HUDEP-2 (cell line): Measurements from ENCODE around the gene OVCA2.
A peak's percentile ranks its signal among the peaks of the same experiment; 100 is the strongest.

Source experiments
- DNase-seq, 76 experiments: peaks; one replicate each; lab custom pipeline; 2025; ENCODE audit not compliant: unreplicated experiment in 76 of 76; lab: John Stamatoyannopoulos, UW

Gene OVCA2

GRCh38 chr17:2062571-2063183 is 20.9 kb downstream of the OVCA2 start:
- no peak for DNase-seq

DNA sequence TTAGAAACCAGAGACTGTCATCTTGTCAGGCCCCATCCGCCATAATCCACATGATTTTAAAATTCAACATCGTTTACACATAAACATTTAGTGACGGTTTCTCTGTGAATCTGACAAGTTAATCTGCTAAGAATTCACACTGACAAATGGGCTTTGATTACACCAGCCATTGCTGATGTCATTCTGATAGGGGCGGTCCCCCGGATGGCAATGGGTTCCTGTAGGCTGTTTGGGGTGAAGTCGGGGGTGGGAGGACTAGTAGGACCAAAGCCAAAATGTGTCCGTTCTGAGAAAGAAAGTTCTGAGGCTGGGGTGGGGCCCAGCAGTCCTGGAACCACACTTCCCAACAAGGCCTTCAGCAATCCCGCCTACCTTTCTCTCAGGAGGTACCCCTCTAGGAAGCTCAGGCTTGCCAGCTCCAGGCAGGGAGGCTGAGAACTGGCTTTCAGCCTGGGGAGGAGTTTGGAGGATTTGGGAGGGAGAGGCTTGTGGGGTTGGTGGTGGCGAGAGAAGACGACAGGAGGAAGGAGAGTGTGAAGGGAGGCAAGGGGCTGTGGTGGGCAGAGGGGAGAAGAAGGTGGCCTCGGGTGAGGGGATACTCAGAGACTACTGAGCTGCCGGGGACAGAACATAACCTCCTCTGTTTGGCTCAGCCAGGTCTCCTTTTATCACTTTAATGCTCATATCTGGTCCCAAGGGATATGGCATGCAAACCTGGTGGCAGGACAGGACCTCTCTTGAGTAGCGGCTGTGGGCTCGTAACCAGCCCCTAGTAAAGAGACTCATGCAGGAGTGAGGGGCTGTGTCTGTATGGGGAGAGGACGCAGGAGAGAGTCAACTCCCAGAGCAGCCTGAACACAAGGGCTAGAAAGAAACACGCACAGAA is 21.7 kb downstream of the OVCA2 start:
- DNase-seq = no peak

- no peak for DNase-seq
Measured at GRCh38 chr17:2064147-2064489, 22.3 kb downstream of the OVCA2 start.

GRCh38 chr17:2064520-2064971 is 22.7 kb downstream of the OVCA2 start:
- no peak for DNase-seq

DNA sequence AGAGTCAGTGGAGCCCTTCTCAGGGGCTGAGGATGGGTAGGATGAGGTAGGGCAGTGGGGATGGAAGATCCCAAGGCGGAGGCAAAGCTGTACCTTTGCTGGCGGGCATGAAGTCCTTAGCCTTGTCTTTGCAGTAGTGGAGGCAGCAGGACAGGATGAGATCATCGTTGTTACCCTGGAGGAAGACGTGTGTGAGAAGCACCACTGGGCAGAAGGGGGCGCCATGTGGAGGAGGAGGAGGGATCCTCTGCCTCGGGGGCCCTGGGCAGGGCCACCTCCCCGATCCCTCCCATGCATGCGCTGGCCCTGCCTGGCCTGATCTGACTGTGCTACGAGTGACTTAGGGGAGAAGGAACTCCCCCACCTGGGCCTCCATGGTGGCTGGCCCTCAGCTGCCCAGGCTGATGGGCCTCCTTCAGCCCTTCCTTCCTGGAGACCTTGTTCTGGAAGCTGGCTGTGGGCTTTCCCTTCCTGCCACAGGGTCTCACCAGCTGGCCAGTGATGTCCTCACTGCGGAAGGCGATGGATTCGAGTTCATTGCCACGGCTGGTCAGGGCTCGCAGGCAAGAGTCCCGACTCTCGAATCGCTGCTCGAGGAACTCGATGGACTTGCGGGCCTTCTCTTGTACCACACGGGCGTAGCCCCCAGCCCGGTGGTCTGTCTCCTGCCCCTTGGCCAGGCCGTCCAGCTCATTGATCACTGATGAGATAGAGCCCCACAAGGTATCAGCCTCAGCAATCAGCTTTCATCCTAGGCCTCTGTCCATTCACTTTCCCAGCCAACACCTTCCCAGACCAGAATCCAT is 23.4 kb downstream of the OVCA2 start:
- peak in 31 of 76 experiments; percentile 4 to 72 (median 27) for DNase-seq

DNA sequence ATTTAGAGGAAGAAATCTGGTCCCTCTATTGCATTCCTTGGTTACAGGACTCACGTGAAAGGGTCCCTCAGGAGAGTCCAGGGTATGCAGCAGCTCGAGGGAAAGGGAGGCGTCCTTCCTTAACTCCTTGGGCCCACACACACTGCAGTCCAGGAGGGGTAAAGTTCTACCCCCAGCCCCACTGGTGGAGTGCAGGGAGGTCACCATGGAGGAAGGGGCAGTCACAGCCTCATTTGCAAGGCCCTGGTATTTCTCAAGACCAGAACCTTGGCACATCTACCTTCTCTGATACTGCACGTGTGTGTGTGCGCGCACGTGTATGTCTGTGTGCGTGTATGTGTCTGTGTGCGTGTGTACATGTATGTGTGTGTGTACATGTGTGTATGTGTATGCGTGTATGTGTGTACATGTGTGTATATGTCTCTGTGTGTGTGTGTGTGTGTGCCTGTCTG is 24.2 kb downstream of the OVCA2 start:
- DNase-seq = no peak

GRCh38 chr17:2067048-2067561 is 25.3 kb downstream of the OVCA2 start:
- DNase-seq = no peak

GRCh38 chr17:2067608-2068024 is 25.8 kb downstream of the OVCA2 start:
- no peak for DNase-seq

DNA sequence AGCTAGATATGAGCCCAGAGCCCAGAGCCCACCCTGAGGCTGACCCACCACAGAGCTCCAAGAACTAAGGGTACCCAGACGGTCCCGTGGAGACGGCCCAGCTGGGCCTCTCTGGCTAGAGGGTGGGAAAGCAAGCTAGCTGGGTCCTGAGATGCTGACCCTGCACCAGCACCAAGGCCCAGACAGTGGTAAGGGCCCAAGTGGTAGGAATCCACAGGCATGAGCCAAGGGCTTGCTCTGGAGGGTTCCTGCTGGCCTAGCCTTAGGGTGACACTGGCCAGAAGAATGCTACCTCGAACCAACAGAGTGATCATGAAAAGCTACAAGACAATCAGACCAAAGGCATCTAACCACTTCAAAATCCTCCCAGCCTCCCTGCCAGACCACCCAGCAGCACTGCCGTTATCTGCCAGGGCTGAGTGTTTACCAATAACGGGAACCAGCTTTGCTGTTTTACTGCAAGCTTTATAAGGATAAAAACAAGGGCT is 26.3 kb downstream of the OVCA2 start:
- no peak for DNase-seq

DNA sequence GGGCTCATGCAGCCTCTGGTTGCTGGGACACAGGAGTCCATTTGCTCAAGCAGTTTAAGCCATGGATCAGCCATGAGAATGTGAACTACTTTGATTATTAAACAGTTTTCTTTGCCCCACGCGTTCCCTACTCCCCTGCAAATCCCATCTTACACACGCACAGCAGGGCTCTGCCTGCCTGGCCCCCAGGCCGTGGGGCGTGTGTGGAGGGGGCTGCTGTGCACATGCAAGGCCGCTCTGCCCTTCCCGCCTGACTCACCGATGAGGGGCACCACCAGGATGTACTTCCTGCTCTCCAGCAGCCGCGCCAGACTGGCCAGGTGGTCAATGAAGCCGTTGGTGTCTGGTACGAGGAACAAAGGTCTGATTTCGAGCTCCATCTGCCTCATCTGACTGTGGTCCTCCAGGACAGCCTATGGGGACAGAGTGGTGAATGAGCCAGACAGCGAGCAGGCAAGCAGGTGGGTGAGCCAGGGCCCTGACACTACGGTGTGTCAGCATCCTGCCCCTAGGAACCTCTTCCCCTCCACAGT is 26.8 kb downstream of the OVCA2 start:
- DNase-seq = no peak

GRCh38 chr17:2070241-2071023 is 28.6 kb downstream of the OVCA2 start:
- DNase-seq = peak in 19 of 76 experiments; percentile 4 to 56 (median 30)

GRCh38 chr17:2071024-2071385 is 29.2 kb downstream of the OVCA2 start:
- no peak for DNase-seq

DNA sequence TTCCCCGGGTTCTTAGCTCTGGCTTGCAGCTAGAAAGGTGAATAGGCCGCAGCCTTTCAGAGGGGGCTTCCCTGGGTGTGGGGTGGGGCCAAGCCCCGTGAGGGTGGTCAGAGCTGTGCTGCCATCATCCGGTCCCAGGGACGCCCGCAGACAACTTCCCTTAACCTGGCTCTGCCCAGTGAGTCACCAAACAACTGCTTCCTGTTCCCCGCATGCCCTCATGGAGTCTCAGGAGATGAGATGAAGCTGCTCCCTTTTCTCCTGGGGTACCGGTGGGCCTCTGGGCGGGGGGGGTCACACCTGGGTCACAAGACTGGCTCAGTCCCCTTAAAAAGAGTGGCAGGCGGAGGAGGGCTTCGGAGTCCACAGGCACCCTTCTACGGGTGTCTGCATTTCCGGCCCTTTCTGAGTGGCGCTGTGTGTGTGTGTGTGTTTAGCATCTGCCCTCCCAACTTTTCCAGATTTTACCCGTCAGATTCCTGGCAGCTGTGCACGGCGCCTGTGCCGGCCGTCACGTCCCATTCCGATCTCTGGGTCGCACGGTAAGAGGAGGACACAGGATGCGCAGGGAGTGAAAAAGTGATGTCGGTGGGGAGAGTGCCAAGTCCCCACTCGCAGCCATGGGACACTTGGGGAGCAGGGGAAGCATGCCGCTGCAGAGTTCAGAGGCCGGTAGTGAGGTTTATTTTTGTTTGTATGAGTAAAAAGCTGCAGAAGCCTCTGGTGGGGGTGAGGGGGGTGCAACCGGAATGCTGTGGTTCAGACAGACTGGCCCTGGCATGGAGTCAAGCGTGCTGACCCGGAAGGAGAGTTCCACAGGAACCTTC is 29.8 kb downstream of the OVCA2 start:
- no peak for DNase-seq

GRCh38 chr17:2074919-2075318 is 33.1 kb downstream of the OVCA2 start:
- no peak for DNase-seq

DNA sequence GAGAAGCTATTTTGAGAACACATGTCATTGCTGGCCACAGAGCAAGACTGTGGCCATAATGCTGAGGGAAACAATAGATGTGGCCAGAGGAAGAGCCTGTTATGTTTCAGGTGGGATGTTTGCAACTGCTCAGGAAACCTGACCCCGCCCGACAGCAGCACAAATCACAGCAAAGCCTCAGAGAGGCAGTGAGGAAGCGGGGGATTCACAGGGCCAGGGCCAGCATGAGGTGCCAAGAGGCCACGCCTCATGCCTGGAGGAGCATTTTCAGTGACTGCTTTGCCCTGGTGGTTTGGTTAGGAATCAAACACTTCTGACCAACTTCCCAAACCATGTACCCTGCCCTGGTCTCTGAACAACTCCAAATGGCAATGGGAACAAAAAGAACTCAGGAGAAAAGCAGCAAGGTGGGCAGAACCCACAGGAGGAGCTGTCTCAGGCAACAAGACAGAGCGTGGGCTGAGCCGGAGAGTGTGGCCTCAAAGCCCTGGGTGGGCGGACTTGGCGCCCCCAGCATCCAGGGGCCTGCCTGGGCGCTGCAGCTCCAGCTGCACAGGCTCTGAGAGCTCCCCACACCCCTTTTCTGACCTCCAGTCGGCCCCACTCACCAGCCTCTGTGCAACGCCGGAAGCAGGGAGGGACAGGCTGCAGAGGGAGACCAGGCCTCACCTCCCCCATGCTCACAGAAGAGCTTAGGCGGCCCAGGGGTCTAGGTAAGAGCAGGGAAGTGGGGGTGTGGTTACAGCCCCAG is 33.7 kb downstream of the OVCA2 start:
- DNase-seq = no peak

- no peak for DNase-seq
Measured at GRCh38 chr17:2076087-2076984, 34.5 kb downstream of the OVCA2 start.

- no peak for DNase-seq
Measured at GRCh38 chr17:2077040-2077439, 35.2 kb downstream of the OVCA2 start.
